ENCODE results near the gene BTK.

Gene BTK

GRCh38 chrX:101303790-101304189 is 82.2 kb downstream of the BTK start:
- no peak overlapping the region for H3K27ac ChIP-seq
- TF ChIP-seq CTCF (conservative IDR thresholded peaks at IDR 0.05): no peak

Measured in VCaP (cell line).